ENCODE results near the gene SELENOV. TPM values are rescaled to one million over a fixed set of nuclear protein-coding genes. Genes with fewer than 3 reads are reported as not detected.

Gene SELENOV
- total RNA-seq, 3 donors from 2014 or later = not detected

DNA sequence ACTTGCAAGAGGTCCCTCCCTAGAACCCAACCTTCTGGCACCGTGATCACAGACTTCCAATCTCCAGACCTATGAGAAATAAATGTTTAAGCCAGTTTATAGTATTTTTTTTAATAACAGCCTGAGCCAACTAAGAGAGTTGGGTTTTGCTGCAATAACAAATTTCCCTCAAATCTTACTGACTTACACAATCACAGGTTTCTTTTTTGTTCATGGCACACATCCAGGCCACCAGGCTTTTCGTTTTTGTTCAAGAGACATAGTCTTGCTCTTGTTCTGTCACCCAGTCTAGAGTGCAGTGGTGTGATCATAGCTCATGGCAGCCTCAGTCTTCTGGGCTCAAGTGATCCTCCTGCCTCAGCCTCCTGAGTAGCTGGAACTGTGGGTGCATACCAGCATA lies 2.0 kb upstream of the SELENOV start:
- H3K27ac ChIP-seq = no peak overlapping the region
- no peak overlapping the region for H3K4me3 ChIP-seq
- H3K36me3 ChIP-seq = no peaks in the 10 kb centered on the region
- H3K27me3 ChIP-seq = peaks cover 5 to 42% of the 10 kb centered on the region in 2 donors
- DNase-seq (ENCODE audit: low spot score in 2 of 2) = no peak
- no peak for TF ChIP-seq POLR2A (IDR thresholded peaks at IDR 0.05)
- TF ChIP-seq, protein P1, sequence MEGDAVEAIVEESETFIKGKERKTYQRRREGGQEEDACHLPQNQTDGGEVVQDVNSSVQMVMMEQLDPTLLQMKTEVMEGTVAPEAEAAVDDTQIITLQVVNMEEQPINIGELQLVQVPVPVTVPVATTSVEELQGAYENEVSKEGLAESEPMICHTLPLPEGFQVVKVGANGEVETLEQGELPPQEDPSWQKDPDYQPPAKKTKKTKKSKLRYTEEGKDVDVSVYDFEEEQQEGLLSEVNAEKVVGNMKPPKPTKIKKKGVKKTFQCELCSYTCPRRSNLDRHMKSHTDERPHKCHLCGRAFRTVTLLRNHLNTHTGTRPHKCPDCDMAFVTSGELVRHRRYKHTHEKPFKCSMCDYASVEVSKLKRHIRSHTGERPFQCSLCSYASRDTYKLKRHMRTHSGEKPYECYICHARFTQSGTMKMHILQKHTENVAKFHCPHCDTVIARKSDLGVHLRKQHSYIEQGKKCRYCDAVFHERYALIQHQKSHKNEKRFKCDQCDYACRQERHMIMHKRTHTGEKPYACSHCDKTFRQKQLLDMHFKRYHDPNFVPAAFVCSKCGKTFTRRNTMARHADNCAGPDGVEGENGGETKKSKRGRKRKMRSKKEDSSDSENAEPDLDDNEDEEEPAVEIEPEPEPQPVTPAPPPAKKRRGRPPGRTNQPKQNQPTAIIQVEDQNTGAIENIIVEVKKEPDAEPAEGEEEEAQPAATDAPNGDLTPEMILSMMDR (IDR thresholded peaks at IDR 0.05) = no peak
- no peak for TF ChIP-seq POLR2AphosphoS5 (IDR thresholded peaks at IDR 0.05)
- H3K4me1 ChIP-seq = peaks cover 0 to 2% of the 10 kb centered on the region in 2 donors
- intact Hi-C loops (cut with DNase I; ENCODE audit: low total_unique reads) = no loop called here
- no peaks in the 10 kb centered on the region for H3K9me3 ChIP-seq

DNA sequence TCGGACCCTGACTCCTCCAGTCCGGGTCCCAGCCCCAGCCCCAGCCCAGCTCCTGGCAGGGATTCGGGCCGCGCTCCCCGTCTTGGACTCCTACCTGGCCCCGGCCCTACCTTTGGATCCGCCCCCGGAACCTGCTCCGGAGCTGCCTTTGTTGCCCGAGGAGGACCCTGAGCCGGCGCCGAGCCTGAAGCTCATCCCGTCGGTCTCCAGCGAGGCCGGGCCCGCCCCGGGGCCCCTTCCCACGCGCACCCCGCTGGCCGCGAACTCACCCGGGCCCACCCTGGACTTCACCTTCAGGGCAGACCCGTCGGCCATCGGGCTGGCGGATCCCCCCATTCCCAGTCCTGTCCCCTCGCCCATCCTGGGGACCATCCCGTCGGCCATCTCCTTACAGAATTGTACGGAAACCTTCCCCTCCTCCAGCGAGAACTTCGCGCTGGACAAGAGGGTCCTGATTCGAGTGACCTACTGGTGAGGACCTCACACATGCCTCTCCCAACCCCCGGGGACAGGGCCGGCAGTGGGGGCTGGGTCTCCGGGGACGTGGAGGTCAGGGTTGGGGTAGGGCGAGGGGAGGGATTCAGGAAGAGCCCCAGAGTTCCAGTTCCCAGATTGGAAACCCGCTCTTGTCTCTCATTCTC lies 732 bp downstream of the SELENOV start:
- Histone ChIP-seq H3K36me3 (no peaks in the 10 kb centered on the region), H3K27me3 (peaks cover 5 to 34% of the 10 kb centered on the region in 2 donors), H3K4me3 (peak overlapping the region; percentile 6 to 65 (median 49)), H3K4me1 (peaks cover 0 to 2% of the 10 kb centered on the region in 2 donors), H3K27ac (no peak overlapping the region), H3K9me3 (no peaks in the 10 kb centered on the region)
- TF ChIP-seq, protein P1 (IDR thresholded peaks at IDR 0.05) = no peak
- TF ChIP-seq POLR2AphosphoS5 (IDR thresholded peaks at IDR 0.05) = no peak
- TF ChIP-seq POLR2A (IDR thresholded peaks at IDR 0.05) = no peak
- no peak for DNase-seq (ENCODE audit: low spot score in 2 of 2)
- intact Hi-C loops (cut with DNase I; ENCODE audit: low total_unique reads) = no loop called here

DNA sequence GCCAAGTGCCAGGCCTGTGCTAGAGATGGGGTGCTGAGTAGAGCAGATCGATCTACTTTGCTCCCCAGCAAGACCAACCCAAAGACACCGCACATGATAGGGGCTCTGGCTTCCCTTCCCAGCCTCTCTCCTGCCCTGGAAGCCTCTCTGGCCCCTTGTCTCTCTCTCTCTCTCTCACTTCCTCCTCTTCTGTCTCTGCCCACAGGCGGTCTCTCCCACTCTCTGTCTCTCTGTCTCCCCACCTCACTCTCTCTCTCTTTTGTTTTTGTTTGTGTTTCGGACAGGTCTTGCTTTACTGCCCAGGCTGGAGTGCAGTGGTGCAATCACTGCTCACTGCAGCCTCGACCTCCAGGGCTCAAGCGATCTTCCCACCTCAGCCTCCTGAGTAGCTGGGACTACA lies 1.3 kb downstream of the SELENOV start:
- intact Hi-C loops (cut with DNase I; ENCODE audit: low total_unique reads) = no loop called here
- Histone ChIP-seq H3K27ac (no peak overlapping the region), H3K9me3 (no peaks in the 10 kb centered on the region), H3K4me3 (peak overlapping the region in 1 of 3 donors; percentile 65), H3K4me1 (peaks cover 0 to 2% of the 10 kb centered on the region in 2 donors), H3K36me3 (no peaks in the 10 kb centered on the region), H3K27me3 (peaks cover 5 to 34% of the 10 kb centered on the region in 2 donors)
- TF ChIP-seq POLR2AphosphoS5 (IDR thresholded peaks at IDR 0.05) = no peak
- TF ChIP-seq, protein P1 (IDR thresholded peaks at IDR 0.05) = no peak
- TF ChIP-seq POLR2A (IDR thresholded peaks at IDR 0.05) = no peak
- no peak for DNase-seq (ENCODE audit: low spot score in 2 of 2)

DNA sequence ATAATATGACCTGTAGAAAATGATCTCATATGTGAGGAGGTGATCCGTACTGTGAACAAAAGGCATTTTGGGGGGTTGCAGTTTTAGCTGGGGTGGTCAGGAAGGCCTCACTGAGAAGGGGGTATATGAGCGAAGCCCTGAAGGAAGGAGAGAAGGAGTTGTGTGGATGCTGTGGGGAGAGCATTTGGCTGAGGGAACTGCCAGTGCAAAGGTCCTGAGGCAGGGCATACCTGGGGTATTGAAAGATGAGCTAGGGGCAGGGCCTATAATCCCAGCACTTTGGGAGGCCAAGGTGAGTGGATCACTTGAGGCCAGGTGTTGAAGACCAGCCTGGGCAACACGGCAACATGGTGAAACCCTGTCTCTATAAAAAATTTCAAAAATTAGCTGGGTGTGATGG lies 2.5 kb downstream of the SELENOV start:
- H3K27me3 ChIP-seq = peaks cover 5 to 32% of the 10 kb centered on the region in 2 donors
- intact Hi-C loops (cut with DNase I; ENCODE audit: low total_unique reads) = no loop called here
- no peak for DNase-seq (ENCODE audit: low spot score in 2 of 2)

DNA sequence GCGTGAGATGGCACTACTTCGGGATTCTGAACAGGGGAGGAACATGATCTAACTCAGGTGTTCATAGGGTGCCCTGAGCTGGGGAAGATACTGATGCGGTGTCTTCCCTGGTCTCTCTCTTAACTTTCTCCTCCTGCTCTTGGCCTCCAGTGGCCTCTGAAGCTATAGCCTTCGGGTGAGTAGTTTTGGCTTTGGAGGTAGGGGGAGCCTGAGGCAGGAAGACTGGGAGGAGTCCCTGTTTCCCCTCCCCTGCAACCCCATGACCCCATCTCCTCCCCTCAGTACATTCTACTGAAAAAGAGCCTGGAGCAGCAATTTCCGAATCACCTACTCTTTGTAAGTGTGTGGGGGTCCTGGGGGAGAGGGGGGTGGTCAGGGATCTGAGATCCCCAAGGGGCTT lies 3.5 kb downstream of the SELENOV start:
- Histone ChIP-seq H3K4me3 (no peak overlapping the region), H3K4me1 (peaks cover 0 to 2% of the 10 kb centered on the region in 2 donors), H3K27me3 (peaks cover 5 to 27% of the 10 kb centered on the region in 2 donors), H3K27ac (no peak overlapping the region), H3K36me3 (no peaks in the 10 kb centered on the region), H3K9me3 (no peaks in the 10 kb centered on the region)
- no peak for DNase-seq (ENCODE audit: low spot score in 2 of 2)
- intact Hi-C loops (cut with DNase I; ENCODE audit: low total_unique reads) = no loop called here
- TF ChIP-seq POLR2AphosphoS5 (IDR thresholded peaks at IDR 0.05) = no peak

More for the DNA sequence above, 2.5 kb downstream of the SELENOV start:
- Histone ChIP-seq H3K36me3 (no peaks in the 10 kb centered on the region), H3K27ac (no peak overlapping the region), H3K9me3 (no peaks in the 10 kb centered on the region), H3K4me1 (peaks cover 0 to 2% of the 10 kb centered on the region in 2 donors), H3K4me3 (no peak overlapping the region)
- TF ChIP-seq POLR2AphosphoS5 (IDR thresholded peaks at IDR 0.05) = no peak
- TF ChIP-seq POLR2A (IDR thresholded peaks at IDR 0.05) = no peak
- TF ChIP-seq, protein P1 (IDR thresholded peaks at IDR 0.05) = no peak

Data from breast epithelium (tissue), 4 donors.